Measurements from ENCODE around the gene ROBO3.

- TF ChIP-seq CTCF (IDR thresholded peaks at IDR 0.05) (no peak), POLR2A (IDR thresholded peaks at IDR 0.05) (no peak)
Observed at GRCh38 chr11:124880958-124881357, 15.7 kb downstream of the ROBO3 start.

Measured in lower leg skin (tissue), 3 donors.